IMR-90 (cell line): ENCODE measurements around the gene SPDYE1. TPM values are rescaled to one million over a fixed set of nuclear protein-coding genes. Genes with fewer than 3 reads are reported as not detected.
"Not testable (repeated sequence)": the region's sequence is repeated elsewhere in the genome, so short reads cannot be mapped to it uniquely, and the experiment has no call there.

Experiments used
- ATAC-seq: fragments of 200-7000 bp; cut with Tn5 transposase; 2 replicates; pipeline ENCODE4 v1.9.1; 2020; ENCODE audit warnings: low read depth, mild to moderate bottlenecking, moderate library complexity
- BruUV-seq: library from RNA; stranded (reverse); fragments of 400-500 nt; replicated peaks from 2 replicates; lab custom pipeline; 2021; lab: Mats Ljungman, UMichigan
- CTCF ChIA-PET: fragments of 300-600 bp; formaldehyde crosslinking; extraction: SDS; loops from one replicate; lab custom pipeline; 2021; ENCODE audit warnings: antibody characterized with exemption; lab: Yijun Ruan, JAX
- POLR2A ChIA-PET: fragments of 300-600 bp; sonication (Branson Sonifier 250); formaldehyde crosslinking; loops from one replicate; lab custom pipeline; 2022; ENCODE audit warnings: antibody characterized with exemption; ENCODE audit not compliant: unreplicated experiment; lab: Charles Lee
- DNase-seq: peaks from one replicate; pipeline ENCODE4 v3.0.0; 2013
- H2AFZ ChIP-seq: replicated peaks from 2 replicates; pipeline ENCODE3; 2013; ENCODE audit warnings: low read length, mild to moderate bottlenecking; ENCODE audit not compliant: poor library complexity
- H2AK5ac ChIP-seq: 2 replicates; pipeline ENCODE4 v1.6.1; 2013; ENCODE audit warnings: low read depth, low read length, inconsistent platforms
- H2AK9ac ChIP-seq: replicated peaks from 2 replicates; pipeline ENCODE3; 2013; ENCODE audit warnings: mild to moderate bottlenecking, low read depth, low read length, moderate library complexity; ENCODE audit not compliant: poor library complexity
- H2BK120ac ChIP-seq: 2 replicates; pipeline ENCODE4 v1.6.1; 2013; ENCODE audit warnings: low read depth, low read length, inconsistent platforms
- H2BK15ac ChIP-seq: 3 replicates; pipeline ENCODE4 v1.6.1; 2013; ENCODE audit warnings: low read depth, low read length, inconsistent platforms
- H2BK20ac ChIP-seq: 2 replicates; pipeline ENCODE4 v1.6.1; 2013; ENCODE audit warnings: low read depth, mild to moderate bottlenecking, inconsistent platforms, low read length, moderate library complexity
- H2BK5ac ChIP-seq: 2 replicates; pipeline ENCODE4 v1.6.1; 2013; ENCODE audit warnings: mild to moderate bottlenecking, low read depth, low read length, inconsistent platforms; ENCODE audit not compliant: poor library complexity, severe bottlenecking
- H3K14ac ChIP-seq: replicated peaks from 2 replicates; pipeline ENCODE4 v1.6.1; 2013; ENCODE audit warnings: low read depth, low read length, inconsistent platforms
- H3K18ac ChIP-seq: 2 replicates; pipeline ENCODE4 v1.6.1; 2013; ENCODE audit warnings: low read depth, low read length, control low read depth
- H3K23ac ChIP-seq: 2 replicates; pipeline ENCODE4 v1.6.1; 2013; ENCODE audit warnings: low read depth, low read length, inconsistent platforms
- H3K27ac ChIP-seq: 2 replicates; pipeline ENCODE4 v1.5.1; 2013; ENCODE audit warnings: mild to moderate bottlenecking, control low read depth, low read length; ENCODE audit not compliant: insufficient read depth
- H3K27me3 ChIP-seq: 2 replicates; pipeline ENCODE4 v1.6.1; 2013; ENCODE audit warnings: low read length; ENCODE audit not compliant: control insufficient read depth, insufficient read depth
- H3K36me3 ChIP-seq: 2 replicates; pipeline ENCODE4 v1.6.1; 2013; ENCODE audit warnings: low read length, mixed read lengths; ENCODE audit not compliant: control insufficient read depth, insufficient read depth
- H3K4ac ChIP-seq: 2 replicates; pipeline ENCODE4 v1.6.1; 2013; ENCODE audit warnings: low read depth, low read length, inconsistent platforms
- H3K4me1 ChIP-seq: 2 replicates; pipeline ENCODE4 v1.6.1; 2013; ENCODE audit warnings: low read length, mixed read lengths; ENCODE audit not compliant: control insufficient read depth, insufficient read depth
- H3K4me2 ChIP-seq: 2 replicates; pipeline ENCODE4 v1.6.1; 2013; ENCODE audit warnings: low read depth, mild to moderate bottlenecking, control low read depth, low read length, moderate library complexity
- H3K4me3 ChIP-seq: 2 replicates; pipeline ENCODE4 v1.5.1; 2013; ENCODE audit warnings: low read depth, mild to moderate bottlenecking, control low read depth, low read length, moderate library complexity; ENCODE audit not compliant: insufficient read depth
- H3K56ac ChIP-seq: 2 replicates; pipeline ENCODE4 v1.6.1; 2013; ENCODE audit warnings: low read length, inconsistent platforms; ENCODE audit not compliant: insufficient read depth; ENCODE audit errors: extremely low read depth
- H3K79me1 ChIP-seq, 2 experiments: 2 replicates each; pipeline ENCODE4 v1.6.1; 2013; ENCODE audit warnings: low read length in 2 of 2, inconsistent platforms in 1 of 2, low read depth in 1 of 2
- H3K9ac ChIP-seq: 2 replicates; pipeline ENCODE4 v1.6.1; 2013; ENCODE audit warnings: low read depth, low read length, control low read depth
- H3K9me1 ChIP-seq: 2 replicates; pipeline ENCODE4 v1.6.1; 2013; ENCODE audit warnings: low read length, inconsistent platforms; ENCODE audit not compliant: insufficient read depth
- H3K9me3 ChIP-seq: 2 replicates; pipeline ENCODE4 v1.6.1; 2013; ENCODE audit warnings: low read length; ENCODE audit not compliant: control insufficient read depth, insufficient read depth
- H4K20me1 ChIP-seq: 2 replicates; pipeline ENCODE4 v1.6.1; 2013; ENCODE audit warnings: low read length, inconsistent platforms; ENCODE audit not compliant: insufficient read depth
- H4K5ac ChIP-seq: 2 replicates; pipeline ENCODE4 v1.6.1; 2013; ENCODE audit warnings: mild to moderate bottlenecking, low read depth, low read length, control low read depth
- H4K8ac ChIP-seq, 2 experiments: 2 replicates each; pipeline ENCODE4 v1.6.1; 2013; ENCODE audit warnings: low read depth in 2 of 2, low read length in 2 of 2, control low read depth in 1 of 2, inconsistent platforms in 1 of 2
- H4K91ac ChIP-seq: 2 replicates; pipeline ENCODE4 v1.6.1; 2013; ENCODE audit warnings: low read depth, low read length, inconsistent platforms; ENCODE audit not compliant: insufficient read depth
- WGBS, 2 experiments: methylation state at CpG; one replicate each; pipeline versions ENCODE4 v1.1.5 to v1.1.7; 2013; ENCODE audit warnings: missing lambda C conversion rate in 2 of 2; ENCODE audit not compliant: insufficient read length in 1 of 2; ENCODE audit errors: extremely low coverage in 2 of 2; 5-methylcytosine and 5-hydroxymethylcytosine counted together
- dilution Hi-C: fragments of 300-500 bp; cut with HindIII; formaldehyde crosslinking; loops from one replicate; pipeline ENCODE4 v1.14.3; 2018; ENCODE audit warnings: low sequenced_read_pairs; ENCODE audit not compliant: unreplicated experiment
- in situ Hi-C: fragments of 300-500 bp; cut with MboI; formaldehyde crosslinking; loops from 3 replicates; pipeline ENCODE4 v1.14.3; 2019; ENCODE audit warnings: low sequenced_read_pairs, inconsistent platforms, mixed read lengths
- intact Hi-C: fragments of 100-400 bp; cut with micrococcal nuclease; formaldehyde crosslinking; loops from 2 replicates; pipeline ENCODE4 v1.10.0; 2022
- polyA plus RNA-seq, 3 experiments: library from polyadenylated mRNA; depleted of rRNA; stranded (reverse); fragments of >200 nt; gene quantifications; 2 replicates each; pipeline ENCODE4 v1.2.3, GENCODE V29; 2012; ENCODE audit warnings: low replicate concordance in 1 of 3
- total RNA-seq: library from RNA; depleted of rRNA; stranded (reverse); fragments of >200 nt; gene quantifications from 2 replicates; pipeline ENCODE4 v1.2.3, GENCODE V29; 2012
- TF ChIP-seq, protein P1 (sequence below): conservative IDR thresholded peaks from 2 replicates; pipeline ENCODE4 v1.5.1; 2012; ENCODE audit warnings: mild to moderate bottlenecking, low read depth, low read length, improper control_type of control experiment

The SPDYE1 gene
- total and polyA plus RNA-seq, 2 of the 4 experiments (the other 2 are of a cell fraction): not detected

- H2BK120ac ChIP-seq, H3K36me3 ChIP-seq, H4K20me1 ChIP-seq, CTCF ChIA-PET, H3K9me3 ChIP-seq, H3K27me3 ChIP-seq, H4K5ac ChIP-seq, in situ Hi-C loops, ATAC-seq, H3K9ac ChIP-seq, H3K27ac ChIP-seq, H3K4me1 ChIP-seq, H2AFZ ChIP-seq, H2BK20ac ChIP-seq, POLR2A ChIA-PET, dilution Hi-C loops, H3K14ac ChIP-seq, intact Hi-C loops, H2BK15ac ChIP-seq, H3K9me1 ChIP-seq, H3K4ac ChIP-seq, BruUV-seq, H3K18ac ChIP-seq, H2BK5ac ChIP-seq, H4K91ac ChIP-seq, H3K23ac ChIP-seq, H2AK9ac ChIP-seq, H3K56ac ChIP-seq, DNase-seq: not testable (repeated sequence)
- Histone ChIP-seq H3K4me3 (peak overlapping the region; percentile 32), H4K8ac (peak overlapping the region in 1 of 2 experiments; percentile 49; a peak in 1 of 4 replicates), H2AK5ac (peak overlapping the region; percentile 67; the same call in 1 of the 2 replicates), H3K4me2 (peak overlapping the region; percentile 72; the same call in 1 of the 2 replicates), H3K79me1 (peaks cover 4 to 14% of the 10 kb centered on the region in 2 experiments; a peak in 2 of 4 replicates)
- no CpG with 5 or more reads among the region's 46 CpGs for WGBS, 2 experiments
- TF ChIP-seq, protein P1, sequence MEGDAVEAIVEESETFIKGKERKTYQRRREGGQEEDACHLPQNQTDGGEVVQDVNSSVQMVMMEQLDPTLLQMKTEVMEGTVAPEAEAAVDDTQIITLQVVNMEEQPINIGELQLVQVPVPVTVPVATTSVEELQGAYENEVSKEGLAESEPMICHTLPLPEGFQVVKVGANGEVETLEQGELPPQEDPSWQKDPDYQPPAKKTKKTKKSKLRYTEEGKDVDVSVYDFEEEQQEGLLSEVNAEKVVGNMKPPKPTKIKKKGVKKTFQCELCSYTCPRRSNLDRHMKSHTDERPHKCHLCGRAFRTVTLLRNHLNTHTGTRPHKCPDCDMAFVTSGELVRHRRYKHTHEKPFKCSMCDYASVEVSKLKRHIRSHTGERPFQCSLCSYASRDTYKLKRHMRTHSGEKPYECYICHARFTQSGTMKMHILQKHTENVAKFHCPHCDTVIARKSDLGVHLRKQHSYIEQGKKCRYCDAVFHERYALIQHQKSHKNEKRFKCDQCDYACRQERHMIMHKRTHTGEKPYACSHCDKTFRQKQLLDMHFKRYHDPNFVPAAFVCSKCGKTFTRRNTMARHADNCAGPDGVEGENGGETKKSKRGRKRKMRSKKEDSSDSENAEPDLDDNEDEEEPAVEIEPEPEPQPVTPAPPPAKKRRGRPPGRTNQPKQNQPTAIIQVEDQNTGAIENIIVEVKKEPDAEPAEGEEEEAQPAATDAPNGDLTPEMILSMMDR: 0 out of 2 replicates have a peak, but pooled peaks have one; percentile 6
These were observed 42.8 kb downstream of the SPDYE1 start for GRCh38 chr7:44040493-44040891.
